ENCODE data around the gene LCN6. TPM values are rescaled to one million over a fixed set of nuclear protein-coding genes. Genes with fewer than 3 reads are reported as not detected.
A peak's percentile ranks its signal among the peaks of the same experiment; 100 is the strongest.

The LCN6 gene
- total and polyA plus RNA-seq, 9 of the 15 experiments (the other 6 are each of a cell fraction or from before 2014, with no cell fraction given): 0.10 to 0.45 (median 0.37) TPM; not detected in 5

DNA sequence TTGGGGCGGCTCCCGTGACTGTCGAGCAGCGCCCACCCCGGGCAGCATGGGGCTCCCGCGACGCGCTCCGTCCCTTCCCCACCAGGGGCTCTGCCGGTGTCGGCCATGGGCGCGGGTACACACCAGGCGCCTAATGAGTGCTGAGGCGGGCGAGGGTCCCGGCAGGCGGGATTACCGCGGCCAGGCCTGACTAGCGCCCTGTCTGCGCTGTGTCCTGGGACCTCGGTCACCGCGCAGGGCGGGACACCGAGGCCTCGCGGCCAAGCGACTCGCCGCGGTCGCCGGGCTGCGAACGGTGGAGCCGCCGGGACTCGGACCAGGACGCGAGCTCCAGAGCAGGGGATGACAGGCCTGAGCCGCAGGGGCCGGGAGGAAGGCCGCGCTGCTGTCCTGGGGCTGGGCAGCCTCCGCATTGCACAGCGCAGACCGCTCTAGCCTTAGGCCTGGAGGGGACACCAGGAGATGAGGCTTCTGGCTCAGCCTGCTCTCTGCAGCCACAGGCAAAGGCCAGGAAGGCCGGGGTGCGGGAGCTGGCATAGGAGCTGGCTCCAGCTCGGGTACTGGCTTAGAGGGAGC, 19.7 kb downstream of the LCN6 start (continued):
- TF ChIP-seq, protein P1, sequence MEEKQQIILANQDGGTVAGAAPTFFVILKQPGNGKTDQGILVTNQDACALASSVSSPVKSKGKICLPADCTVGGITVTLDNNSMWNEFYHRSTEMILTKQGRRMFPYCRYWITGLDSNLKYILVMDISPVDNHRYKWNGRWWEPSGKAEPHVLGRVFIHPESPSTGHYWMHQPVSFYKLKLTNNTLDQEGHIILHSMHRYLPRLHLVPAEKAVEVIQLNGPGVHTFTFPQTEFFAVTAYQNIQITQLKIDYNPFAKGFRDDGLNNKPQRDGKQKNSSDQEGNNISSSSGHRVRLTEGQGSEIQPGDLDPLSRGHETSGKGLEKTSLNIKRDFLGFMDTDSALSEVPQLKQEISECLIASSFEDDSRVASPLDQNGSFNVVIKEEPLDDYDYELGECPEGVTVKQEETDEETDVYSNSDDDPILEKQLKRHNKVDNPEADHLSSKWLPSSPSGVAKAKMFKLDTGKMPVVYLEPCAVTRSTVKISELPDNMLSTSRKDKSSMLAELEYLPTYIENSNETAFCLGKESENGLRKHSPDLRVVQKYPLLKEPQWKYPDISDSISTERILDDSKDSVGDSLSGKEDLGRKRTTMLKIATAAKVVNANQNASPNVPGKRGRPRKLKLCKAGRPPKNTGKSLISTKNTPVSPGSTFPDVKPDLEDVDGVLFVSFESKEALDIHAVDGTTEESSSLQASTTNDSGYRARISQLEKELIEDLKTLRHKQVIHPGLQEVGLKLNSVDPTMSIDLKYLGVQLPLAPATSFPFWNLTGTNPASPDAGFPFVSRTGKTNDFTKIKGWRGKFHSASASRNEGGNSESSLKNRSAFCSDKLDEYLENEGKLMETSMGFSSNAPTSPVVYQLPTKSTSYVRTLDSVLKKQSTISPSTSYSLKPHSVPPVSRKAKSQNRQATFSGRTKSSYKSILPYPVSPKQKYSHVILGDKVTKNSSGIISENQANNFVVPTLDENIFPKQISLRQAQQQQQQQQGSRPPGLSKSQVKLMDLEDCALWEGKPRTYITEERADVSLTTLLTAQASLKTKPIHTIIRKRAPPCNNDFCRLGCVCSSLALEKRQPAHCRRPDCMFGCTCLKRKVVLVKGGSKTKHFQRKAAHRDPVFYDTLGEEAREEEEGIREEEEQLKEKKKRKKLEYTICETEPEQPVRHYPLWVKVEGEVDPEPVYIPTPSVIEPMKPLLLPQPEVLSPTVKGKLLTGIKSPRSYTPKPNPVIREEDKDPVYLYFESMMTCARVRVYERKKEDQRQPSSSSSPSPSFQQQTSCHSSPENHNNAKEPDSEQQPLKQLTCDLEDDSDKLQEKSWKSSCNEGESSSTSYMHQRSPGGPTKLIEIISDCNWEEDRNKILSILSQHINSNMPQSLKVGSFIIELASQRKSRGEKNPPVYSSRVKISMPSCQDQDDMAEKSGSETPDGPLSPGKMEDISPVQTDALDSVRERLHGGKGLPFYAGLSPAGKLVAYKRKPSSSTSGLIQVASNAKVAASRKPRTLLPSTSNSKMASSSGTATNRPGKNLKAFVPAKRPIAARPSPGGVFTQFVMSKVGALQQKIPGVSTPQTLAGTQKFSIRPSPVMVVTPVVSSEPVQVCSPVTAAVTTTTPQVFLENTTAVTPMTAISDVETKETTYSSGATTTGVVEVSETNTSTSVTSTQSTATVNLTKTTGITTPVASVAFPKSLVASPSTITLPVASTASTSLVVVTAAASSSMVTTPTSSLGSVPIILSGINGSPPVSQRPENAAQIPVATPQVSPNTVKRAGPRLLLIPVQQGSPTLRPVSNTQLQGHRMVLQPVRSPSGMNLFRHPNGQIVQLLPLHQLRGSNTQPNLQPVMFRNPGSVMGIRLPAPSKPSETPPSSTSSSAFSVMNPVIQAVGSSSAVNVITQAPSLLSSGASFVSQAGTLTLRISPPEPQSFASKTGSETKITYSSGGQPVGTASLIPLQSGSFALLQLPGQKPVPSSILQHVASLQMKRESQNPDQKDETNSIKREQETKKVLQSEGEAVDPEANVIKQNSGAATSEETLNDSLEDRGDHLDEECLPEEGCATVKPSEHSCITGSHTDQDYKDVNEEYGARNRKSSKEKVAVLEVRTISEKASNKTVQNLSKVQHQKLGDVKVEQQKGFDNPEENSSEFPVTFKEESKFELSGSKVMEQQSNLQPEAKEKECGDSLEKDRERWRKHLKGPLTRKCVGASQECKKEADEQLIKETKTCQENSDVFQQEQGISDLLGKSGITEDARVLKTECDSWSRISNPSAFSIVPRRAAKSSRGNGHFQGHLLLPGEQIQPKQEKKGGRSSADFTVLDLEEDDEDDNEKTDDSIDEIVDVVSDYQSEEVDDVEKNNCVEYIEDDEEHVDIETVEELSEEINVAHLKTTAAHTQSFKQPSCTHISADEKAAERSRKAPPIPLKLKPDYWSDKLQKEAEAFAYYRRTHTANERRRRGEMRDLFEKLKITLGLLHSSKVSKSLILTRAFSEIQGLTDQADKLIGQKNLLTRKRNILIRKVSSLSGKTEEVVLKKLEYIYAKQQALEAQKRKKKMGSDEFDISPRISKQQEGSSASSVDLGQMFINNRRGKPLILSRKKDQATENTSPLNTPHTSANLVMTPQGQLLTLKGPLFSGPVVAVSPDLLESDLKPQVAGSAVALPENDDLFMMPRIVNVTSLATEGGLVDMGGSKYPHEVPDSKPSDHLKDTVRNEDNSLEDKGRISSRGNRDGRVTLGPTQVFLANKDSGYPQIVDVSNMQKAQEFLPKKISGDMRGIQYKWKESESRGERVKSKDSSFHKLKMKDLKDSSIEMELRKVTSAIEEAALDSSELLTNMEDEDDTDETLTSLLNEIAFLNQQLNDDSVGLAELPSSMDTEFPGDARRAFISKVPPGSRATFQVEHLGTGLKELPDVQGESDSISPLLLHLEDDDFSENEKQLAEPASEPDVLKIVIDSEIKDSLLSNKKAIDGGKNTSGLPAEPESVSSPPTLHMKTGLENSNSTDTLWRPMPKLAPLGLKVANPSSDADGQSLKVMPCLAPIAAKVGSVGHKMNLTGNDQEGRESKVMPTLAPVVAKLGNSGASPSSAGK (IDR thresholded peaks at IDR 0.05): no peak
- TF ChIP-seq ZNF583 (CRISPR knock-in tag; IDR thresholded peaks at IDR 0.05) (no peak), ZKSCAN8 (CRISPR knock-in tag; IDR thresholded peaks at IDR 0.05) (peak; percentile 100), ZBTB7A (IDR thresholded peaks at IDR 0.05; ENCODE audit: borderline replicate concordance, control insufficient read depth, low read depth, low read length) (no peak), MCM2 (IDR thresholded peaks at IDR 0.05; ENCODE audit: low read depth) (no peak), GTF2A2 (tag; IDR thresholded peaks at IDR 0.05) (no peak), CAMTA2 (CRISPR knock-in tag; conservative IDR thresholded peaks at IDR 0.05) (no peak)
- TF ChIP-seq, protein P2, sequence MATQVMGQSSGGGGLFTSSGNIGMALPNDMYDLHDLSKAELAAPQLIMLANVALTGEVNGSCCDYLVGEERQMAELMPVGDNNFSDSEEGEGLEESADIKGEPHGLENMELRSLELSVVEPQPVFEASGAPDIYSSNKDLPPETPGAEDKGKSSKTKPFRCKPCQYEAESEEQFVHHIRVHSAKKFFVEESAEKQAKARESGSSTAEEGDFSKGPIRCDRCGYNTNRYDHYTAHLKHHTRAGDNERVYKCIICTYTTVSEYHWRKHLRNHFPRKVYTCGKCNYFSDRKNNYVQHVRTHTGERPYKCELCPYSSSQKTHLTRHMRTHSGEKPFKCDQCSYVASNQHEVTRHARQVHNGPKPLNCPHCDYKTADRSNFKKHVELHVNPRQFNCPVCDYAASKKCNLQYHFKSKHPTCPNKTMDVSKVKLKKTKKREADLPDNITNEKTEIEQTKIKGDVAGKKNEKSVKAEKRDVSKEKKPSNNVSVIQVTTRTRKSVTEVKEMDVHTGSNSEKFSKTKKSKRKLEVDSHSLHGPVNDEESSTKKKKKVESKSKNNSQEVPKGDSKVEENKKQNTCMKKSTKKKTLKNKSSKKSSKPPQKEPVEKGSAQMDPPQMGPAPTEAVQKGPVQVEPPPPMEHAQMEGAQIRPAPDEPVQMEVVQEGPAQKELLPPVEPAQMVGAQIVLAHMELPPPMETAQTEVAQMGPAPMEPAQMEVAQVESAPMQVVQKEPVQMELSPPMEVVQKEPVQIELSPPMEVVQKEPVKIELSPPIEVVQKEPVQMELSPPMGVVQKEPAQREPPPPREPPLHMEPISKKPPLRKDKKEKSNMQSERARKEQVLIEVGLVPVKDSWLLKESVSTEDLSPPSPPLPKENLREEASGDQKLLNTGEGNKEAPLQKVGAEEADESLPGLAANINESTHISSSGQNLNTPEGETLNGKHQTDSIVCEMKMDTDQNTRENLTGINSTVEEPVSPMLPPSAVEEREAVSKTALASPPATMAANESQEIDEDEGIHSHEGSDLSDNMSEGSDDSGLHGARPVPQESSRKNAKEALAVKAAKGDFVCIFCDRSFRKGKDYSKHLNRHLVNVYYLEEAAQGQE (IDR thresholded peaks at IDR 0.05; ENCODE audit: borderline replicate concordance): no peak
- TF ChIP-seq, protein P2 (CRISPR knock-in tag; IDR thresholded peaks at IDR 0.05; ENCODE audit: low read depth): peak; percentile 8; the same call in 1 of the 2 replicates

Measured in K562 (cell line).